Upper lobe of left lung (tissue), 6 donors: ENCODE data around the gene RAB36. TPM values are rescaled to one million over a fixed set of nuclear protein-coding genes. Genes with fewer than 3 reads are reported as not detected.

Experiments
- ATAC-seq, 2 donors: fragments of 200-7000 bp; cut with Tn5 transposase; one replicate each; pipeline ENCODE4 v1.9.1; 2022; ENCODE audit warnings: mild to moderate bottlenecking in 2 of 2, moderate library complexity in 2 of 2; ENCODE audit not compliant: low FRiP score in 2 of 2
- DNase-seq, 2 donors: peaks; one replicate each; pipeline ENCODE4 v3.0.0-alpha.2; 2019 to 2020
- H3K27ac ChIP-seq, 4 donors: fragments of 200-600 bp; sonication (generic); one replicate each; pipeline ENCODE4 v1.5.1; 2016 to 2019
- H3K27me3 ChIP-seq, 4 donors: fragments of 200-600 bp; sonication (generic); one replicate each; pipeline ENCODE4 v1.5.1; 2017 to 2019
- H3K36me3 ChIP-seq, 4 donors: fragments of 200-600 bp; sonication (generic); one replicate each; pipeline ENCODE4 v1.5.1; 2016 to 2019
- H3K4me1 ChIP-seq, 4 donors: fragments of 200-600 bp; sonication (generic); one replicate each; pipeline ENCODE4 v1.5.1; 2018 to 2019
- H3K4me3 ChIP-seq, 4 donors: fragments of 200-600 bp; sonication (generic); one replicate each; pipeline ENCODE4 v1.5.1; 2017 to 2019; ENCODE audit warnings: mild to moderate bottlenecking in 2 of 4, moderate library complexity in 1 of 4
- H3K9me3 ChIP-seq, 4 donors: fragments of 200-600 bp; sonication (generic); one replicate each; pipeline ENCODE4 v1.5.1; 2018 to 2019
- CTCF ChIP-seq, 6 experiments: fragments of 450-650 bp in 4 of 6; fragments of 200-600 bp in 2 of 6; sonication (generic) in 2 of 6; IDR thresholded peaks; one replicate each; pipeline ENCODE4 v1.5.1; 2016 to 2019; ENCODE audit warnings: antibody characterized with exemption in 6 of 6
- EP300 ChIP-seq, 4 donors: sonication (generic); formaldehyde crosslinking; IDR thresholded peaks; one replicate each; pipeline ENCODE4 v1.5.1; 2017; ENCODE audit warnings: antibody characterized with exemption in 4 of 4, control low read depth in 2 of 4
- POLR2A ChIP-seq, 4 donors: fragments of 450-650 bp; IDR thresholded peaks; one replicate each; pipeline ENCODE4 v1.5.1; 2016 to 2017; ENCODE audit warnings: antibody characterized with exemption in 4 of 4, mild to moderate bottlenecking in 2 of 4
- POLR2AphosphoS5 ChIP-seq, 2 donors: sonication (generic); formaldehyde crosslinking; IDR thresholded peaks; one replicate each; pipeline ENCODE4 v1.5.1; 2017; ENCODE audit warnings: antibody characterized with exemption in 2 of 2
- WGBS, 2 donors: methylation state at CpG; one replicate each; pipeline ENCODE4 v1.1.5; 2017 to 2018; 5-methylcytosine and 5-hydroxymethylcytosine counted together
- total RNA-seq, 6 donors: library from RNA; depleted of rRNA in 4 of 6; stranded (reverse); fragments of >200 nt in 4 of 6; gene quantifications; one replicate each; pipeline versions ENCODE4 v1.1.0 to v1.2.1, GENCODE V29; 2016 to 2021
- donor health status: DM: no; HTN: no; CAD: no; lungs with moderate emphysema.
- donor health status: DM: no; HTN: yes; CAD: no; lungs with severe emphysema.

The RAB36 gene
- total RNA-seq, 6 donors from 2014 or later = 2.6 to 17.5 (median 8.4) TPM

- no peaks in the 10 kb centered on the region for H3K36me3 ChIP-seq
- H3K4me3 ChIP-seq = no peak overlapping the region
- H3K27me3 ChIP-seq = no peaks in the 10 kb centered on the region
- TF ChIP-seq EP300 (IDR thresholded peaks at IDR 0.05) (no peak), POLR2AphosphoS5 (IDR thresholded peaks at IDR 0.05) (no peak), POLR2A (IDR thresholded peaks at IDR 0.05) (no peak), CTCF (IDR thresholded peaks at IDR 0.05) (no peak)
- no peaks in the 10 kb centered on the region for H3K4me1 ChIP-seq
- 89 to 97% methylated on average over 5 to 15 of the region's 15 CpGs for WGBS, 2 donors
- no peak for ATAC-seq
- no peaks in the 10 kb centered on the region for H3K9me3 ChIP-seq
- no peak for DNase-seq
- no peak overlapping the region for H3K27ac ChIP-seq
Measured at GRCh38 chr22:23110922-23111527, 34.3 kb upstream of the RAB36 start.

GRCh38 chr22:23112472-23113012, 32.7 kb upstream of the RAB36 start:
- Histone ChIP-seq H3K4me1 (no peaks in the 10 kb centered on the region), H3K4me3 (no peak overlapping the region), H3K27me3 (no peaks in the 10 kb centered on the region), H3K9me3 (no peaks in the 10 kb centered on the region), H3K27ac (no peak overlapping the region), H3K36me3 (no peaks in the 10 kb centered on the region)
- TF ChIP-seq POLR2AphosphoS5 (IDR thresholded peaks at IDR 0.05) = no peak
- no peak for TF ChIP-seq POLR2A (IDR thresholded peaks at IDR 0.05)
- TF ChIP-seq CTCF (IDR thresholded peaks at IDR 0.05) = no peak
- no peak for TF ChIP-seq EP300 (IDR thresholded peaks at IDR 0.05)
- WGBS, 2 donors = 93 to 94% methylated on average over 7 of the region's 9 CpGs
- no peak for ATAC-seq
- DNase-seq = peak in 1 of 2 donors; percentile 39

GRCh38 chr22:23113067-23113846, 32.0 kb upstream of the RAB36 start:
- DNase-seq (peak in 1 of 2 donors; percentile 68), ATAC-seq (no peak)
- no peak overlapping the region for H3K4me3 ChIP-seq
- H3K27ac ChIP-seq = no peak overlapping the region
- no peaks in the 10 kb centered on the region for H3K9me3 ChIP-seq
- no peaks in the 10 kb centered on the region for H3K4me1 ChIP-seq
- H3K36me3 ChIP-seq = no peaks in the 10 kb centered on the region
- no peaks in the 10 kb centered on the region for H3K27me3 ChIP-seq
- no peak for TF ChIP-seq POLR2A (IDR thresholded peaks at IDR 0.05)
- TF ChIP-seq EP300 (IDR thresholded peaks at IDR 0.05) = no peak
- peak in 1 of 2 donors; percentile 17 for TF ChIP-seq POLR2AphosphoS5 (IDR thresholded peaks at IDR 0.05)
- TF ChIP-seq CTCF (IDR thresholded peaks at IDR 0.05) = no peak
- 72 to 75% methylated on average over 8 to 13 of the region's 14 CpGs for WGBS, 2 donors

GRCh38 chr22:23113847-23114720, 31.2 kb upstream of the RAB36 start:
- no peak overlapping the region for H3K4me3 ChIP-seq
- H3K4me1 ChIP-seq = no peaks in the 10 kb centered on the region
- no peaks in the 10 kb centered on the region for H3K27me3 ChIP-seq
- H3K9me3 ChIP-seq = no peaks in the 10 kb centered on the region
- ATAC-seq (no peak), DNase-seq (peak in 1 of 2 donors; percentile 51)
- no peaks in the 10 kb centered on the region for H3K36me3 ChIP-seq
- H3K27ac ChIP-seq = no peak overlapping the region
- WGBS, 2 donors = 82 to 93% methylated on average over 5 to 18 of the region's 18 CpGs
- TF ChIP-seq POLR2AphosphoS5 (IDR thresholded peaks at IDR 0.05) (no peak), EP300 (IDR thresholded peaks at IDR 0.05) (no peak), CTCF (IDR thresholded peaks at IDR 0.05) (no peak), POLR2A (IDR thresholded peaks at IDR 0.05) (no peak)
